ENCODE results near the gene CCDC63. TPM values are rescaled to one million over a fixed set of nuclear protein-coding genes. Genes with fewer than 3 reads are reported as not detected.
"Not testable (repeated sequence)": the region's sequence is repeated elsewhere in the genome, so short reads cannot be mapped to it uniquely, and the experiment has no call there.

The CCDC63 gene
- total RNA-seq, 1 experiment from 2014 or later = not detected

DNA sequence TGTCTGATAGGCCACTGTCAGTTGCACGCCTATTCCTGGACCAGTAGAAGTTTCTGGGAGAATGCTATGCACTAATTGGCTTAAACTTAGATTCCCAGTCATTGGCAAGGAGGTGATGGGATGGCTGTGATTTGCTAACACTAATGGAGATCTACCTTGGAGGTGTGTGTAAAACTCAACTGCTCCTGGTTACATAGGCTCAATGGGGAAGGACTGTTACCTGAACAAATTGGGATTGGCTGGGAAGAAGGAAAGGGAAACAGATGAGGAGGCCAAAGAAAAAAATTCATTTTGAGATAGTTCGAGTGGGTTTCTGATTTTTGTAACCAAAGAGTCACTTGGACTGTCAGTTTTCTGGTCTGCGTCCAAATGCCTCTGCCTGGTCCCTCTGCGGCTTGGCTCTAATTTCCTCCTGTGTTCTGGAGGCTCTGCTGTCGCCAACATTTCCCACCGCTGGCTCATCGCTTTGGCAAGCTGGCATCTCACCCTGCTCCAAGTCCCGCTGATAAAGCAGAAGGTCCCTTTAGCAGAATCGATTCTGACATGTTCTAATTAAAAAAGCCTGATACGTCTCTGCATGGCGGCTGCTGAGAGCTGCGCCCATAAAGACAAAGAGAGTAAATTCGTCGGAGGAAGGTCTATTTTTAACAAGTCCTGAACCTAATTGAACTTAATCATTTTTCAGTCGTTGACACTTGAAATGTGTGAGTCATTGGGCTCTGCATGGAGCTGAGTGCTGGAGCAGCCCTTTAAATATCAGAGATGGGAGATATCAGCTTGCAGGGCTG is 2.0 kb upstream of the CCDC63 start:
- DNase-seq (ENCODE audit: low read depth) = peak; percentile 78

DNA sequence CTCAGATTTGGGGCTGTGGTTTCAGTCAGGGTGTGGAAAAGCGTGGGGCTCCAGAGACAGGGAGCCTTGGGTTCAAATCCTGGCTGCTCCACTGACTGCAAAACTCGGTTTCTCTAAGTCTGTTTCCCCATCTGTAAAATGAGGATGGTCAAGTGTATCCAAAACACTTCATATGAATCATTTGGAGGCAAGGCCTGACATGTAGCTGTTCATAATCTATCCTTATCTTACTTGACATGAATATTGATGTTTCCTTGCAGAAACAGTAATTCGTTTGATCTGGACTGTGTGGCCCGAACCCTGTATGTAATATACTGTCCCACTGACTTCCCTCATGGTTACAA is 1.5 kb upstream of the CCDC63 start:
- DNase-seq (ENCODE audit: low read depth) = no peak

DNA sequence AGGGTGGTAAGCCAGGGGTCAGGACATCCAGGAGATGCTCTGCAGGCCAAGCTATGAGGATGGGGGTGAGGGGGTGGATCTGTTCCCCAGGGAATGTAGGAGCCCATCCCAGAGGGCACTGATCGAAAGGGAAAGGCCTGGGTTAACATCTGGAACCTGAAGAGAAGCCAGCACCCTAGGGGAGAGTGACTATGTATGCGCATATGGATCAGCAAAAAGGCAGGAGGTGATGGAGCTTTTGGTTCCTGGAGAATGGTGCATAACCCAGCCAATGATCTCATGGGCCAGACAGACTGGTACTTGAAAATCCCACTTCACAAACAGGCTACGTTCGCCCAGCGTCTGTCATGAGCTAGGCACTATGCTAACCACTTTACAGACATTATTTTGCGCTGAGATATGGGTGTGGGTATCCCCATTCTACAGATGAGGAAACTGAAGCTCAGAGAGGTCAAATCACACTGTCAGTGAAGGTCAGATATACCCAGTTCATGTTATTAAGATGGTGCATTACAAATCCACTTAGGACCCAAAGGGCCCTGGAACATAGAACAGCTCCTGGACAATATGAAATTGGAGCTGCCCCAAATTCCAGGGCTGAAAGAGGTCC is 1.6 kb downstream of the CCDC63 start:
- DNase-seq (ENCODE audit: low read depth) = no peak

DNA sequence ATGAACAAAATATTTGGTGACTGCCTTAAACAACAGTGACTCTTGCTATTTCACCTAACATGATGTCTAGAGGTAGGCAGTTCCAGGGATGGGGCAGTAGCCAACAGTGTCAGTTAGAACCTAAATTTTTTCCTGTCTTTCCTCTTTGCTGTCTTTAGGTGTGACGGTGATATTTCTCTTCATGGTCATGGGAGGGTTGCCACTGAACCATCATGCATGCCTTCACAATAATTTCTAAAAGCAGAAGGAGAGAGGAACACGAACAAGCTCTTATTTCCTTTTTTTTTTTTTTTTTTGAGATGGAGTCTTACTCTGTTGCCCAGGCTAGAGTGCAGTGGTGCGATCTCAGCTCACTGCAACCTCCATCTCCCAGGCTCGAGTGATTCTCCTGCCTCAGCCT is 2.4 kb downstream of the CCDC63 start:
- DNase-seq (ENCODE audit: low read depth) = no peak

DNA sequence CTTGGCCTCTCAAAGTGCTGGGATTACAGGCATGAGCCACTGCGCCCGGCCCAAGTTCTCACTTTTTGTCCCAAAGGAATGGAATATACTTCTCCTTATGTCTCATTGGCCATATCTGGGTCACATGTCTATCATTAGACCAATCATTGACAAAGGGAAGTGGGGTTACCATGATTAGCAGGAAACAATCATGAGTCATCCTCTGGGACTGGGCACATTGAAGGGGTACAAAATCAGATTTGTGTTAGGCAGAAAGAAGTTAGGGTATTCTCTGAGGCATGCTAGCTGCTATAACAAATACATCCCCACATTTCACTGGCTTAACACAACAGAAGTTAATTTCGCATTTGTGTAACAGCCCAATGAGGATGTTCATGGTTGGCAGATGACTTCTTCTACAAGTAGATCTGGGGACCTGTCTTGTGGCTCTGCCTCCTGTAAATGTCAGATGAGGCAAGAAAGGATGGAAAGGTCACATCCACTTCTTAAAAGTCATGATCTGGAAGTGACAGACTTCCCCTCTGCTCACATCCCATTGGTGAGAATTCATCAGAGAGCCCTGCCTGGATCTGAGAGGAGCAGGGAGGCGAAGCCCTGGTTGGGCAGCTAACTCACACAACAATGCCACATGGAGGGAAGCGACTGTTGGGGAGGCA is 3.1 kb downstream of the CCDC63 start:
- DNase-seq (ENCODE audit: low read depth) = no peak

GRCh38 chr12:110850762-110851161 is 4.0 kb downstream of the CCDC63 start:
- DNase-seq (ENCODE audit: low read depth) = no peak

GRCh38 chr12:110853836-110854235 is 7.0 kb downstream of the CCDC63 start:
- no peak for DNase-seq (ENCODE audit: low read depth)

DNA sequence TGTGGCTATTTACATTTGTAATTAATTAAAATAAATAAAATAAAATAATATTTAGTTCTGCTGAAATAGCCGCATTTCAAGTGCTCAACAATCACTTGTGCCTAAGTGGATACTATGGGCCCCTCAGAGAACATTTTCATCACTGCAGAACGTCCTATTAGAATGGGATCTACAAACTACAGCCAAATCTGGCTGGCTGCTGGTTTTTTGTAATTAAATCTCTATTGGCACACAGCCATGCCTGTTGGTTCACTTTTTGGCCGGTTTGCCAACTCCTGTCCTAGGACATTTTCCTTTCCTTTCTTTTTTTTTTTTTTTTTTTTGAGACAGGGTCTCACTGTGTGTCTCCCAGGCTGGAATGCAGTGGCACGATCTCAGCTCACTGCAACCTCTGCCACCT is 9.8 kb downstream of the CCDC63 start:
- no peak for DNase-seq (ENCODE audit: low read depth)

DNA sequence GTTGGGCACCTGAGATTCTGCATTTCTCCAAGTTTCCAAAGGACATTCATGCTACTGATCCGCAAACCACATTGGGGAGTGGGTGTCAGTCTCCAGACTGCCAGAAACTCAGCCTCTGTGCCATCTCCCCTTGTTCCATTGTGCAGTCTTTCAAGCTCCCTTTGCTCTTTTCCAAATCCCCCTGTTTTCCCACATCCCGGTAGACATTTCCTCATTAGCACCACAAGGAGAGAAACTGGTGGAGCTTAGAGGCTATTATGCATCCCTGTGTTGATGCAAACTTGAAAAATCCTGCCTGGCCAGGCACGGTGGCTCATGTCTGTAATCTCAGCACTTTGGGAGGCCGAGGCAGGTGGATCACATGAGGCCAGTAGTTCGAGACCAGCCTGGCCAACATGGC is 10.7 kb downstream of the CCDC63 start:
- no peak for DNase-seq (ENCODE audit: low read depth)

GRCh38 chr12:110857954-110858353 is 11.2 kb downstream of the CCDC63 start:
- DNase-seq (ENCODE audit: low read depth) = not testable (repeated sequence)

DNA sequence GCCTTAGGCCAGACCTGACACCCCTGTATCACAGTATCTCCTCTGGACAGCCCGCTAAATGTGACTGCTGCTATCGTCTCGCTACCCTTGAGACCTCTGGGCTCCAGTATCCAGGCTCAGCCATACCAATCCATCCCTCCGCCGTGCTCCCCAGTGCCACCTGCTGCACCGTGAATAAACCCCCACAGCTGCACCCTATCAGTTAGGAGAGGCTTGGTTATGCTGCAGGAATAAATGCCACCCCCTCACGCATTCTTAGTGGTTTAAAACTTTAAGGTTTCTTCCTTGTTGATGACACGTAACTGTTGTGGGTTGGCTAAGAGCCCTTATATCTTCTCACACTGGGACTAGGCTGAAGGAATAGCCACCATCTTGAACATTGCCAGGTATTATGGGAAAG is 12.1 kb downstream of the CCDC63 start:
- DNase-seq (ENCODE audit: low read depth) = peak; percentile 25

DNA sequence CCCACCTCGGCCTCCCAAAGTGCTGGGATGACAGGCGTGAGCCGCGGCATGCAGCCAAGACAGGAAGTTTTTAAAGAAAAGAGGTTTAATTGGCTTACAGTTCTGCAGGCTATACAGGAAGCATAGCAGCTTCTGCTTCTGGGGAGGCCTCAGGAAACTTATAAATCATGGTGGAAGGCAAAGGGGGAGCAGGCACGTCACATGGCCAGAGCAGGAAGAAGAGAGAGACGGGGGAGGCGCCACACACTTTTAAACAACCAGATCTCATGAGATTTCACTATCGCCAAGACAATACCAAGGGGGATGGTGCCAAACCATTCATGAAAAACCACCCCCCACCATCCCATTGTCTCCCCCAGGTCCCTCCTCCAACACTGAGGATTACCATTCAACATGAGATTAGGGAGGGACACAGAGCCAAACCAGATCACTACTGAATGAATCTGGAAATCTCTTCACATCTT is 14.1 kb downstream of the CCDC63 start:
- no peak for DNase-seq (ENCODE audit: low read depth)

DNA sequence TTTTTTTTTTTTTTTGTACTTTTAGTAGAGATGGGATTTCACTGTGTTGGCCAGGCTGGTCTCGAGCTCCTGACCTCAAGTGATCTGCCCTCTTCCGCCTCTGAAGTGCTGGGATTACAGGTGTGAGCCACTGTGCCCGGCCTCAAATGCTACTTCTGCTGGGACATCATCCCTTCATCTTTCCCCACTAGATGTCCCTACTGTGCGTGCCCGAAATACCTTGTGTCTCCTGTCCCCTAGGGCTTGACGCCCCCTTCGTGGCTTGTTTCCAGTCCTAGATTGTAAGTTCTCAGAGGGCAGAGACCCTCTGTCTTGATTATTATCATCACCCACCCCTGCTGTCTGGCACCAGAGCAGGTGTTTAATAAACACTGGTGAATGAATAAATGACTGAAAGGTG is 14.9 kb downstream of the CCDC63 start:
- DNase-seq (ENCODE audit: low read depth) = no peak

DNA sequence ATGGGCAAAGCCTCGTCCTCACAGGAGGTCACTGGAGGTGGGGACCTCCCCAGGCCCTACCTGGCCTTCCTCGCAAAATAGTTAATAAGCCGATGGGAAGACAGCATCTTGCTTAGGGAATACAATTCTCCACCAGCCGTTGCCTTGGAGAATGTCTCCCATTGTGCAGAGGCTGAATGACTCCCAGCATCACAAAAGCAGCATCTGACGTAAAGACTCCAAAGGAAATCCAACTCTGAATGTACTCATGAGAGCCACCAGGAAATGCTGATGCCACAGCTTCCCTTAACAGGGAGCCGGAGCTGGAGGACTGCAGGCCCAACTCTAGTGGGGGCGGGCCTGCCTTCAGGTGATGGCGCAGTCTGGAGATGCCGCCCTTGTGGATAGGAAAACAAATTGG is 15.5 kb downstream of the CCDC63 start:
- no peak for DNase-seq (ENCODE audit: low read depth)

DNA sequence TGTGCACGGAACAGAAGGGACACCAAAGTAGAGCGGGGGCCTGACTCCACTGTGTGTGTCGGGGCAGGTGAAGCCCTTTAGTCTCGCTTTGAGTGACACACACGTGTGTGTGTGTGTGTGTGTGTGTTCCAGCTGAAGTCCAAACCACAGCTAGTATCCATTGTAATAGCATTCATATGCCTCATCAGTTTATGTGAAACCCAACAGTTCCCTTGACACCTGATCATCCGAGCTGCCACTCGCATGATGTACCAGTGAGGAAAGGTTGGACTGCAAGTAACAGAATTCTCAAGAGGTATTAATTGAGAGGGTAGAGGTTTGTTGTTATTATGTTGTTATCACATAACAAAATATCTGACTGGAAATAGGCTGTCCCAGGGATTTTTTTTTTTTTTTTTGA is 16.4 kb downstream of the CCDC63 start:
- DNase-seq (ENCODE audit: low read depth) = no peak

DNA sequence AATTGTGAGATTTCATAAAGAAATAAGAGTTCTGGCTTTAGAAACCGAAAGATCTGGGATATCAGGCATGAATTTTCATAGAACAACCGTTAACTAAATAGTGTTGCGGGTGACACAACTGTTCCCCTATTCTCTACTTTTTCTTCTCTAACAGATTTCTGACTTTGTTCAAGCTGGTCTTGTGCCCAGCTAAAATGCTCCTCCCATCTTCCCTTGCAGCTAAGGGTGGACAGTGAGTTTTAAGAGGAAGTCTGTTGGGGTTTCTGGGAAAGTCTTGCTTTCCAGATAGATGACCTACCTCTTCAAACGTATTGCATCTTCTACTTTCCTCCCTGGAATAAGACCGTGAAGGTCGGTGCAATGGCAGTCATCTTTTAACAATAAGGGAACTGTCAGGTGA is 18.7 kb downstream of the CCDC63 start:
- no peak for DNase-seq (ENCODE audit: low read depth)

GRCh38 chr12:110869026-110869425 is 22.2 kb downstream of the CCDC63 start:
- DNase-seq (ENCODE audit: low read depth) = no peak

- DNase-seq (ENCODE audit: low read depth) = no peak
Observed at GRCh38 chr12:110869803-110870202, 23.0 kb downstream of the CCDC63 start.

- no peak for DNase-seq (ENCODE audit: low read depth)
Observed at GRCh38 chr12:110872100-110872499, 25.3 kb downstream of the CCDC63 start.

GRCh38 chr12:110874351-110874750 is 27.6 kb downstream of the CCDC63 start:
- no peak for DNase-seq (ENCODE audit: low read depth)

DNA sequence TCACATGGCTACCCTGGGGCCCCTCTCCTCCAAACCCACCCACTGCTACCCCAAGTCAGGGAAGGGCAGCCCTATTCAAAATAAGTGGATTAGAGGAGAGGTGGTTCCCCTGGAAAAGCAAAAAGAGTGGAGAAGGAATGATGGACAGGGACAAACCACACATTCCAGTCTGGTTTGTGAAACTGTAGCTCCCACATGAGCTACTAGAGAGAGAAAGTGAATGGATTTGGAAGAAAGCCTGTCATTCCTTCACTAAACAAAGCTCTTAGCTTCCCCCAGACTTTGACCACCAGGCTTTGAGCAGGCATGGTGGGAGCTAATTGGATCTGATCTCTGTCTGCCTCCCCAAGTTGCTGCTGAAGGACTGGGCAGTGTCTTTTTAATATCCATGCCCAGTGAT is 28.0 kb downstream of the CCDC63 start:
- DNase-seq (ENCODE audit: low read depth) = no peak

DNA sequence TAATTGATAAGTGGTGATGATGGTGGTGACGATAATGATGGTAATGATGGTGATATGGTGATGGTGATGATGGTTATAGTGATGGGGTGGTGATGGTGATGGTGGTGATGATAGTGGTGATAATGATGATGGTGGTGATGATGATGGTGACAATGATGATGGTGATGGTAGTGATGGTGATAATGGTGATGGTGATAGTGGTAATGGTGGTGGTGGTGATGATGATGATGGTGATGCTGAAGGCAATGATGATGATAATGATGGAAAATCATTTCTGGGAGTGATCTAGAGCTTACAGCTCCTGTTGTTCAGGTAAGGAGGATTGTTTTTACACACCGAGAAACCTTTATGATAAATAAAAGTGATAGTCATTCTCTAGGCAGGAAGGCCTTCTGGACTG is 33.9 kb downstream of the CCDC63 start:
- DNase-seq (ENCODE audit: low read depth) = no peak

GRCh38 chr12:110883251-110883650 is 36.5 kb downstream of the CCDC63 start:
- DNase-seq (ENCODE audit: low read depth) = no peak
